HG02588 (cell line): Measurements from ENCODE around the gene KRT80.

ENCODE experiments used
- ATAC-seq: cut with Tn5 transposase; IDR thresholded peaks from one replicate; pipeline ENCODE4 v1.9.1; 2021; ENCODE audit warnings: mild to moderate bottlenecking, moderate library complexity; ENCODE audit not compliant: unreplicated experiment

Gene KRT80

GRCh38 chr12:52229836-52230343 is 38.1 kb upstream of the KRT80 start:
- ATAC-seq: no peak

GRCh38 chr12:52228931-52229330 is 37.1 kb upstream of the KRT80 start:
- ATAC-seq: no peak

GRCh38 chr12:52228366-52228765 is 36.6 kb upstream of the KRT80 start:
- ATAC-seq: no peak

- ATAC-seq: no peak
Measured at GRCh38 chr12:52227606-52228166, 35.9 kb upstream of the KRT80 start.

GRCh38 chr12:52226446-52226845 is 34.6 kb upstream of the KRT80 start:
- ATAC-seq: no peak

- ATAC-seq: no peak
Measured at GRCh38 chr12:52225752-52226151, 33.9 kb upstream of the KRT80 start.

GRCh38 chr12:52224151-52224550 is 32.3 kb upstream of the KRT80 start:
- ATAC-seq: no peak

- ATAC-seq: no peak
Measured at GRCh38 chr12:52223406-52224039, 31.7 kb upstream of the KRT80 start.

GRCh38 chr12:52222692-52223091 is 30.9 kb upstream of the KRT80 start:
- ATAC-seq: no peak

- no peak for ATAC-seq
Measured at GRCh38 chr12:52221912-52222457, 30.2 kb upstream of the KRT80 start.

- ATAC-seq: no peak
Measured at GRCh38 chr12:52221070-52221781, 29.4 kb upstream of the KRT80 start.

- no peak for ATAC-seq
Measured at GRCh38 chr12:52220477-52220876, 28.7 kb upstream of the KRT80 start.

GRCh38 chr12:52218001-52218400 is 26.2 kb upstream of the KRT80 start:
- no peak for ATAC-seq

GRCh38 chr12:52217223-52217622 is 25.4 kb upstream of the KRT80 start:
- no peak for ATAC-seq

GRCh38 chr12:52216807-52217206 is 25.0 kb upstream of the KRT80 start:
- no peak for ATAC-seq

- no peak for ATAC-seq
Measured at GRCh38 chr12:52216100-52216499, 24.3 kb upstream of the KRT80 start.

- no peak for ATAC-seq
Measured at GRCh38 chr12:52215587-52216031, 23.8 kb upstream of the KRT80 start.

- ATAC-seq: no peak
Measured at GRCh38 chr12:52214421-52214802, 22.6 kb upstream of the KRT80 start.

GRCh38 chr12:52213564-52214420 is 22.0 kb upstream of the KRT80 start:
- ATAC-seq: no peak

GRCh38 chr12:52212701-52213563 is 21.1 kb upstream of the KRT80 start:
- ATAC-seq: no peak
